IMR-90 (cell line): ENCODE measurements around the gene ITGB5.

ENCODE experiments used
- CHD1 ChIP-seq: IDR thresholded peaks from 2 replicates; pipeline ENCODE4 v1.6.1; 2012; ENCODE audit warnings: low read depth, low read length, improper control_type of control experiment
- CTCF ChIP-seq: conservative IDR thresholded peaks from 2 replicates; pipeline ENCODE4 v1.5.1; 2012; ENCODE audit warnings: mild to moderate bottlenecking, low read depth, low read length, improper control_type of control experiment

- TF ChIP-seq CTCF (no peak), CHD1 (no peak)
Measured at GRCh38 chr3:124763644-124764358, 123.4 kb downstream of the ITGB5 start.
